ENCODE data around the gene YWHAH. TPM values are rescaled to one million over a fixed set of nuclear protein-coding genes. Genes with fewer than 3 reads are reported as not detected.
"Not testable (repeated sequence)": the region's sequence is repeated elsewhere in the genome, so short reads cannot be mapped to it uniquely, and the experiment has no call there.

YWHAH gene
- total RNA-seq, 1 experiment from 2014 or later: 273 TPM

DNA sequence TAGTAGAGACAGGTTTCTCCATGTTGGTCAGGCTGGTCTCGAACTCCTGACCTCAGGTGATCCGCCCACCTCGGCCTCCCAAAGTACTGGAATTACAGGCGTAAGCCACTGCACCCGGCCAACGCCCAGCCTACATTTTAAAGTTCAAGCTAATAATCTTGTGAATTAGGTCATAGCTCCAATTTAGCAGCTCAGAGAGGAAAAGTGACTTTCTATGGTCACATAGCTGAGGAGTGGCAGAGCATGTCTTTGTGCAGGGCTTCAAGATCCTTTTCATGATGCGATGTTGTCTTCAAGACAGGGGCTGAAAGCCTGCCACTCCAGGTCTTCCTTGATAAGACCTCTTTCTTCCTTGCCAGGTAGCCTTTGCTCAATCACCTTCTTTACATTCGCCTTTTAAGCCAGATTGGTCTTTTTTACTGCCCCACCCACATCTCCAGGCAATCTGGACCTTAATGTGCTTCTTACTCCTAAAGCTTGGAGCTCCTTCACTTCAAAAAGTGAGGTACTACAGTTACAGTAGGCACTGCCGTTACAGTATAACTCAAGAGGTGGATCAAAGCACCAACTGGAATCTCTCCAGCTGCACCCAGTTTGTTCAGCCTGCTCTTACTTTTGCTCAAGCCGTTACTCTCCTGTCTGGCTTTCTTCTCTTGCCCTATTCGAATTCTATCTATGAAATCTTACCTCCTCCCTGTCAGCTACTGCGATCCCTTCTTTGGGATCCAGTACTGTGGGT, 18.2 kb downstream of the YWHAH start:
- Histone ChIP-seq H3K27me3 (replicated peaks) (no peaks in the 10 kb centered on the region), H3K4me1 (replicated peaks) (no peaks in the 10 kb centered on the region), H3K4me3 (no peak overlapping the region), H3K36me3 (peaks cover 13% of the 10 kb centered on the region), H3K27ac (no peak overlapping the region), H3K9me3 (replicated peaks) (no peaks in the 10 kb centered on the region)
- no peak for DNase-seq (ENCODE audit: low read depth in 1 of 2, low spot score in 2 of 2)

DNA sequence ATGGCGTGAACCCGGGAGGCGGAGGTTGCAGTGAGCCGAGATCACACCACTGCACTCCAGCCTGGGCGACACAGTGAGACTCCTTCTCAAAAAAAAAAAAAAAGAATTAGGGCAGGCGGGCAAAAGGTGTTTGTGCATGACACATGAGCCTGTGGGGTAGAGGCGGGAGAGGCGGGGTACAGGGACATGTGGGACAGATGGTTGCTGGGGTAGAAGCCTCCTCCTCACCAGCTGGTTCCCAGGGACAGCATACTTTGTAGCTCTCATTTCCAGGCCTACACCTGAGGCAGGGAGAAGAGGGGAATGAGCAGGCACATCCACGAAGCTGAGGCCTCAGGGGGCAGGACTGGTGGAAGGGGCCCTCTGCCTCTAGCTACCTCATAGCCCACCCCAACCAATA, 23.7 kb downstream of the YWHAH start:
- DNase-seq (ENCODE audit: low read depth in 1 of 2, low spot score in 2 of 2): no peak
- no peaks in the 10 kb centered on the region for H3K27me3 ChIP-seq (replicated peaks)
- no peaks in the 10 kb centered on the region for H3K36me3 ChIP-seq
- no peaks in the 10 kb centered on the region for H3K9me3 ChIP-seq (replicated peaks)
- H3K4me3 ChIP-seq: no peak overlapping the region
- no peak overlapping the region for H3K27ac ChIP-seq
- peaks cover 12% of the 10 kb centered on the region for H3K4me1 ChIP-seq (replicated peaks)

DNA sequence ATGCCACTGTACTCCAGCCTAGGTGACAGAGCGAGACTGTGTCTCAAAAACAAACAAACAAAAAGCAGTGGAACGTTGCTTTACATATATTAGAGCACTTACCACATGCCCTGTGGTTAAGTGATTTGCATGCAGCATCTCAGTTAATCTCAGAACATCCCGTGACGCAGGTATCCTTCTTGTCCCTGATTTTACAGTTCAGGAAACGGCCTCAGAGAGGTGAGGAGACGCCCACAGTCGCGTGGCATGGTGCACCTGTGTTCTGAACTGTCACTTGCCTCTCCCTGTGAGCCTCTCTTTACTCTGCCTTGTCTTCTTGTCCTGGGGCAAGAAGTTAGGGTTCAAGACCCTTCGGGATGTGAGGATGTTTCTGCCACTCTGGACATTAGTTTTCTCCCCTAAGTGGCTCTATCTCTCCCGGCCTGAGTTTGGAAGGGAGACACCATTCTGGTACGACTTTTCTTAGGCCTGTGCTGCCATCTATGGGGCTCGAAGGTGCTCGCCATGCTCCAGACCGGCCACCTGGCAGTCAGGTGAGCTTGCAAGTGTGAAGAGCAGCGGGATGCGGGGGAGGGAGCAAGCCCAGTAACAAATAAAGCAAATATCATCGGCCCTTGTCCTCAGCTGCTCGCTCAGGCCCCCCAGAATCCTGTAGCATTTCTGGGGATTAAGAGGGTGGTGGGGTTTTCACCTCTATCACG, 25.6 kb downstream of the YWHAH start:
- Histone ChIP-seq H3K4me3 (peak overlapping the region; percentile 33), H3K27me3 (replicated peaks) (no peaks in the 10 kb centered on the region), H3K36me3 (no peaks in the 10 kb centered on the region), H3K4me1 (replicated peaks) (peaks cover 12% of the 10 kb centered on the region), H3K27ac (no peak overlapping the region), H3K9me3 (replicated peaks) (no peaks in the 10 kb centered on the region)
- DNase-seq (ENCODE audit: low read depth in 1 of 2, low spot score in 2 of 2): peak; percentile 27 to 57

- H3K27ac ChIP-seq: no peak overlapping the region
- DNase-seq (ENCODE audit: low read depth in 1 of 2, low spot score in 2 of 2): peak; percentile 79 to 86
- H3K4me3 ChIP-seq: peak overlapping the region; percentile 33
- H3K36me3 ChIP-seq: no peaks in the 10 kb centered on the region
- no peaks in the 10 kb centered on the region for H3K9me3 ChIP-seq (replicated peaks)
- no peaks in the 10 kb centered on the region for H3K27me3 ChIP-seq (replicated peaks)
- H3K4me1 ChIP-seq (replicated peaks): peaks cover 12% of the 10 kb centered on the region
Measured at GRCh38 chr22:31970490-31971444, 26.4 kb downstream of the YWHAH start.

DNA sequence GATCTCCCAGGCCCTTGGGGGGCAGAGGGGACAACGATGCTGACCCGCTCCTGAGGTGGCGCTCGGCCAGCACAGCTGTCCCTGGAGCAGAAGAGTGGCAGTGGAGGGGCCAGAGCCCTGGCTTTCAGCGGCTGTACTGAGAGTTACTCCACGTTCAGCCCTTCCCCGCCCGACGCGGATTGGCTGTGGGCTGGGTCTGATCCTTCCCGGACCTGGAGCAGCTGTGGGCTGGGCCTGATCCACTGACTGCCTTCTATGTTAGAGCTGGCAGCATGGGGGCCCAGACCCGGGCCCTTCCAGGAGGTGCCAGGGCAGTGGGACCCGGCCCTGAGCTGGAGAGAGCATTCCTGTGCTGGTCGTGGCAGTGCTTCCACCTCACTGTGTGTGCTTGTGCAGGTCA, 27.8 kb downstream of the YWHAH start:
- Histone ChIP-seq H3K9me3 (replicated peaks) (no peaks in the 10 kb centered on the region), H3K36me3 (no peaks in the 10 kb centered on the region), H3K27me3 (replicated peaks) (no peaks in the 10 kb centered on the region), H3K4me3 (no peak overlapping the region), H3K4me1 (replicated peaks) (peaks cover 12% of the 10 kb centered on the region), H3K27ac (no peak overlapping the region)
- no peak for DNase-seq (ENCODE audit: low read depth in 1 of 2, low spot score in 2 of 2)

GRCh38 chr22:31973739-31974138, 29.4 kb downstream of the YWHAH start:
- Histone ChIP-seq H3K27me3 (replicated peaks) (no peaks in the 10 kb centered on the region), H3K9me3 (replicated peaks) (no peaks in the 10 kb centered on the region), H3K4me1 (replicated peaks) (peaks cover 12% of the 10 kb centered on the region), H3K27ac (no peak overlapping the region), H3K4me3 (no peak overlapping the region), H3K36me3 (no peaks in the 10 kb centered on the region)
- DNase-seq (ENCODE audit: low read depth in 1 of 2, low spot score in 2 of 2): no peak

GRCh38 chr22:31977141-31977841, 33.0 kb downstream of the YWHAH start:
- Histone ChIP-seq H3K27ac (no peak overlapping the region), H3K4me1 (replicated peaks) (no peaks in the 10 kb centered on the region), H3K27me3 (replicated peaks) (no peaks in the 10 kb centered on the region), H3K4me3 (no peak overlapping the region), H3K36me3 (no peaks in the 10 kb centered on the region), H3K9me3 (replicated peaks) (no peaks in the 10 kb centered on the region)
- DNase-seq (ENCODE audit: low read depth in 1 of 2, low spot score in 2 of 2): peak; percentile 54 to 80

DNA sequence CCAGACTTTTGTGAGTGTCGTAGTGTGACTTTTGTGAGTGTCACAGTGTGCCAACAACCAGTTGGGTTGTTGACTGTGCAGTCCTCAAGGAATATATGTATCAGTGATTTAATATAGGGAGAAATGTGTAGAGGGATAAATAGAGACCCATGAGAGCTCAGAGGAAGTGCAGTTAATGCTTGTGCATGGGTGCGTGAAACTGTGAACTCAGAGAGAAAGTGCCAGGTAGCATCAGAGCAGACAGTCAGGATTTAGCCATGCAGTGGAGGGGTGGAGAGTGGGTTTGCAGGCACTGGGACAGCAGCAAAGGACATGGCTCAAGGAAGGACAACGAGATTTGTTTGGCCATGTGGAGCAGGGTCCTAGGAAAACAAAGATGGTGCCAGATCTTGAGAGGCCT, 33.6 kb downstream of the YWHAH start:
- H3K4me1 ChIP-seq (replicated peaks): no peaks in the 10 kb centered on the region
- H3K9me3 ChIP-seq (replicated peaks): no peaks in the 10 kb centered on the region
- no peaks in the 10 kb centered on the region for H3K27me3 ChIP-seq (replicated peaks)
- no peak for DNase-seq (ENCODE audit: low read depth in 1 of 2, low spot score in 2 of 2)
- H3K36me3 ChIP-seq: no peaks in the 10 kb centered on the region
- no peak overlapping the region for H3K4me3 ChIP-seq
- no peak overlapping the region for H3K27ac ChIP-seq

GRCh38 chr22:31980628-31981027, 36.3 kb downstream of the YWHAH start:
- no peak for DNase-seq (ENCODE audit: low read depth in 1 of 2, low spot score in 2 of 2)
- no peaks in the 10 kb centered on the region for H3K27me3 ChIP-seq (replicated peaks)
- H3K36me3 ChIP-seq: no peaks in the 10 kb centered on the region
- H3K9me3 ChIP-seq (replicated peaks): no peaks in the 10 kb centered on the region
- no peak overlapping the region for H3K4me3 ChIP-seq
- no peaks in the 10 kb centered on the region for H3K4me1 ChIP-seq (replicated peaks)
- H3K27ac ChIP-seq: no peak overlapping the region

DNA sequence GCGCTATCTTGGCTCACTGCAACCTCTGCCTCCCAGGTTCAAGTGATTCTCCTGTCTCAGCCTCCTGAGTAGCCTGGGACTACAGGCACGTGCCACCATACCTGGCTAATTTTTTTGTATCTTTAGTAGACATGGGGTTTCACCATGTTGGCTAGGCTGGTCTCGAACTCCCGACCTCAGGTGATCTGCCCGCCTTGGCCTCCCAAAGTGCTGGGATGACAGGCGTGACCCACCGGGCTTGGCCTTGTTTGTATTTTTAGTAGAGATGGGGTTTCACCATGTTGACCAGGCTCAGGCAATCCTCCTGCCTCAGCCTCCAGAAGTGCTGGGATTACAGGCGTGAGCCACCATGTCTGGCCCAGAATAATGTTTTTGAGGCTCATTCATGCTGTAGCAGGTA, 37.6 kb downstream of the YWHAH start:
- not testable (repeated sequence) for H3K27ac ChIP-seq; DNase-seq (ENCODE audit: low read depth in 1 of 2, low spot score in 2 of 2); H3K27me3 ChIP-seq (replicated peaks); H3K9me3 ChIP-seq (replicated peaks); H3K36me3 ChIP-seq; H3K4me3 ChIP-seq; H3K4me1 ChIP-seq (replicated peaks)

- H3K4me3 ChIP-seq: no peak overlapping the region
- H3K27me3 ChIP-seq (replicated peaks): no peaks in the 10 kb centered on the region; the same call in 1 of the 2 replicates
- no peak for DNase-seq (ENCODE audit: low read depth in 1 of 2, low spot score in 2 of 2)
- H3K36me3 ChIP-seq: no peaks in the 10 kb centered on the region
- H3K27ac ChIP-seq: no peak overlapping the region
- no peaks in the 10 kb centered on the region for H3K9me3 ChIP-seq (replicated peaks)
- H3K4me1 ChIP-seq (replicated peaks): no peaks in the 10 kb centered on the region
Measured at GRCh38 chr22:31983911-31984656, 39.7 kb downstream of the YWHAH start.

DNA sequence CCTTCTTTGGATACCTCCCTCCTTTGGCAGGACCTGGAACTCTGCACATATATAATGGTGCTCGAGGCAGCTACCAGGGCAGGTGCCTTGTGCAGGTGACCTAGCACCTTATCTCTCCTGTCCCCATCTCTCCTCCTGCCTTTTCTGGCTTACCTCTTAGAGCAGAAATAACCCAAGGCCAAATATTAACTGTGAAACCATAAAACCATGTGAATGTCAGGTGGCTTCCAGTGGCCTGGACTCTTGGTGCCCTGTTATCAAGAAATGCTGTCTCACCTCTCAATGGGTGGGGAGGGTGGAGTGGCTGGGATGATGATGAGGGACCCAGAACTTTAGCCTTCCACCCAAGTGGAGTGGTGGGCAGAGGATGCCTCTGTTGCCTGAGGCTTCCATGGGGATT, 42.9 kb downstream of the YWHAH start:
- H3K9me3 ChIP-seq (replicated peaks): no peaks in the 10 kb centered on the region
- no peaks in the 10 kb centered on the region for H3K4me1 ChIP-seq (replicated peaks)
- peaks cover 5% of the 10 kb centered on the region; the same call in 1 of the 2 replicates for H3K27me3 ChIP-seq (replicated peaks)
- no peak overlapping the region for H3K27ac ChIP-seq
- no peak overlapping the region for H3K4me3 ChIP-seq
- DNase-seq (ENCODE audit: low read depth in 1 of 2, low spot score in 2 of 2): no peak
- H3K36me3 ChIP-seq: no peaks in the 10 kb centered on the region
